Breast epithelium (tissue), 4 donors: Measurements from ENCODE around the gene CADM1. TPM values are rescaled to one million over a fixed set of nuclear protein-coding genes. Genes with fewer than 3 reads are reported as not detected.

Experiments used
- DNase-seq, 2 donors: peaks; one replicate each; pipeline ENCODE4 v3.0.0-alpha.2; 2019; ENCODE audit warnings: low spot score in 2 of 2
- H3K27ac ChIP-seq, 2 donors: fragments of 200-600 bp; sonication (generic) in 1 of 2; one replicate each; pipeline ENCODE4 v1.5.1; 2016 to 2019; ENCODE audit warnings: mild to moderate bottlenecking in 1 of 2
- H3K27me3 ChIP-seq, 2 donors: fragments of 200-600 bp; sonication (generic) in 1 of 2; one replicate each; pipeline versions ENCODE4 v1.5.1 to v1.6.0; 2017 to 2019; ENCODE audit warnings: control low read depth in 1 of 2, mild to moderate bottlenecking in 1 of 2
- H3K36me3 ChIP-seq: fragments of 200-600 bp; one replicate; pipeline ENCODE4 v1.5.1; 2019
- H3K4me1 ChIP-seq, 2 donors: fragments of 200-600 bp; sonication (generic); one replicate each; pipeline ENCODE4 v1.5.1; 2016 to 2019; ENCODE audit warnings: control low read depth in 1 of 2
- H3K4me3 ChIP-seq, 3 donors: fragments of 200-600 bp; sonication (generic); 1 replicate in 2 of 3; 2 replicates in 1 of 3; pipeline ENCODE4 v1.5.1; 2016 to 2019; ENCODE audit warnings: mild to moderate bottlenecking in 3 of 3, moderate library complexity in 2 of 3
- H3K9me3 ChIP-seq, 2 donors: fragments of 200-600 bp; sonication (generic) in 1 of 2; one replicate each; pipeline ENCODE4 v1.5.1; 2016 to 2019; ENCODE audit warnings: control low read depth in 1 of 2
- POLR2A ChIP-seq: fragments of 450-650 bp; IDR thresholded peaks from one replicate; pipeline ENCODE4 v1.6.1; 2016; ENCODE audit warnings: antibody characterized with exemption, mild to moderate bottlenecking, moderate library complexity
- POLR2AphosphoS5 ChIP-seq, 3 donors: sonication (generic); formaldehyde crosslinking; IDR thresholded peaks; one replicate each; pipeline ENCODE4 v1.6.1; 2017; ENCODE audit warnings: antibody characterized with exemption in 3 of 3
- intact Hi-C: fragments of 100-400 bp; cut with DNase I; formaldehyde crosslinking; loops from one replicate; pipeline ENCODE4 v1.15.1; 2023; ENCODE audit warnings: low total_unique reads
- total RNA-seq, 3 donors: library from RNA; depleted of rRNA; stranded (reverse); fragments of >200 nt; gene quantifications; one replicate each; pipeline ENCODE4 v1.1.0, GENCODE V29; 2016
- TF ChIP-seq, protein P1 (sequence below), 3 donors: fragments of 450-650 bp; IDR thresholded peaks; one replicate each; pipeline ENCODE4 v1.5.1; 2016 to 2017; ENCODE audit warnings: antibody characterized with exemption in 3 of 3, mild to moderate bottlenecking in 3 of 3, moderate library complexity in 3 of 3

CADM1 gene
- total RNA-seq, 3 donors from 2014 or later: 5.3 to 48.4 (median 33.1) TPM

DNA sequence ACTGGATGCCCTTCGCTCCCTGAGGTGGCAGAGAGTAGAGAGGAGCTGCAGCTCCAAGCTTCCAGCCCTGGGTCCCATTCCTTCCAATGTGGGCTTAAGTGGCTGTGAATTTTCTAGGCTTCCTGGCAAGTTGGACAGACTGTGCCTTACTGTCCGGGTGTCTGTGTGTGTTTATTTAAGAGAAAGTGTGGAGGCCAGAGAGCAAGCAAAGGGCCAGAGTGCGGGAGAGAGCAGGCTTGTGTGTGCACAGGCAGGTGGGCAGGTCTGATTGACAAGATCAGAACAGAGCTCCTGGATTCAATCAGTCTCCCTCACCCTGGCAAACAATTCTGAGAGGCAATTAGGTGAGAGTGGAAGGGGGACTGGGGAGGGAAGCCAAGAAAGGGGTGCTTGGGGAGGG lies 347.0 kb downstream of the CADM1 start:
- TF ChIP-seq, protein P1, sequence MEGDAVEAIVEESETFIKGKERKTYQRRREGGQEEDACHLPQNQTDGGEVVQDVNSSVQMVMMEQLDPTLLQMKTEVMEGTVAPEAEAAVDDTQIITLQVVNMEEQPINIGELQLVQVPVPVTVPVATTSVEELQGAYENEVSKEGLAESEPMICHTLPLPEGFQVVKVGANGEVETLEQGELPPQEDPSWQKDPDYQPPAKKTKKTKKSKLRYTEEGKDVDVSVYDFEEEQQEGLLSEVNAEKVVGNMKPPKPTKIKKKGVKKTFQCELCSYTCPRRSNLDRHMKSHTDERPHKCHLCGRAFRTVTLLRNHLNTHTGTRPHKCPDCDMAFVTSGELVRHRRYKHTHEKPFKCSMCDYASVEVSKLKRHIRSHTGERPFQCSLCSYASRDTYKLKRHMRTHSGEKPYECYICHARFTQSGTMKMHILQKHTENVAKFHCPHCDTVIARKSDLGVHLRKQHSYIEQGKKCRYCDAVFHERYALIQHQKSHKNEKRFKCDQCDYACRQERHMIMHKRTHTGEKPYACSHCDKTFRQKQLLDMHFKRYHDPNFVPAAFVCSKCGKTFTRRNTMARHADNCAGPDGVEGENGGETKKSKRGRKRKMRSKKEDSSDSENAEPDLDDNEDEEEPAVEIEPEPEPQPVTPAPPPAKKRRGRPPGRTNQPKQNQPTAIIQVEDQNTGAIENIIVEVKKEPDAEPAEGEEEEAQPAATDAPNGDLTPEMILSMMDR (IDR thresholded peaks at IDR 0.05): no peak
- TF ChIP-seq POLR2AphosphoS5 (IDR thresholded peaks at IDR 0.05): no peak
- TF ChIP-seq POLR2A: no peak
- H3K9me3 ChIP-seq: no peaks in the 10 kb centered on the region

DNA sequence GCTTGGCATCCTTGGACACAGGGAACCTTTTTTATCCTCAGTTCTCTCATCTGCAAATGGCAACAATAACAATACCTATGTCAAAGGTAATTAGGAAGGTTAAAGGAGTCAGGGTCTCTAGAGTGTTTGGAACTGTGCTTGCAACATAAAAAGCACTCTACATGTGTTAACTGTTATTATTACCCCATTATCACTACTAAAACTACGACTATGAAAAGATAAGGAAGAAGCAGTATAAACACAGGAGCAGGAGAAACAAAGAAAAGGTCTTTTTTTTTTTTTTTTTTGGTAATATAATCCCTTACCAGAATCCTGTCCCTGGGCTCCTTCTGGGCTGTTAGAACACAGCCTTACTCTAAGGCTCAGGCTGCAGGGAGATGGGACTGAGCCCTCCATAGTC lies 348.2 kb downstream of the CADM1 start:
- intact Hi-C loops: no loop called here
- H3K27ac ChIP-seq: no peak overlapping the region
- peaks cover 0 to 10% of the 10 kb centered on the region in 2 donors for H3K27me3 ChIP-seq
- DNase-seq: no peak
- no peaks in the 10 kb centered on the region for H3K36me3 ChIP-seq
- no peaks in the 10 kb centered on the region for H3K4me1 ChIP-seq
- no peak overlapping the region for H3K4me3 ChIP-seq
- TF ChIP-seq POLR2A (no peak), POLR2AphosphoS5 (IDR thresholded peaks at IDR 0.05) (no peak)
- TF ChIP-seq, protein P1 (IDR thresholded peaks at IDR 0.05): no peak
- no peaks in the 10 kb centered on the region for H3K9me3 ChIP-seq

More for the DNA sequence above, 347.0 kb downstream of the CADM1 start:
- Histone ChIP-seq H3K27me3 (peaks cover 0 to 13% of the 10 kb centered on the region in 2 donors), H3K4me3 (no peak overlapping the region), H3K36me3 (no peaks in the 10 kb centered on the region), H3K27ac (no peak overlapping the region), H3K4me1 (no peaks in the 10 kb centered on the region)
- intact Hi-C loops: no loop called here
- DNase-seq: no peak

DNA sequence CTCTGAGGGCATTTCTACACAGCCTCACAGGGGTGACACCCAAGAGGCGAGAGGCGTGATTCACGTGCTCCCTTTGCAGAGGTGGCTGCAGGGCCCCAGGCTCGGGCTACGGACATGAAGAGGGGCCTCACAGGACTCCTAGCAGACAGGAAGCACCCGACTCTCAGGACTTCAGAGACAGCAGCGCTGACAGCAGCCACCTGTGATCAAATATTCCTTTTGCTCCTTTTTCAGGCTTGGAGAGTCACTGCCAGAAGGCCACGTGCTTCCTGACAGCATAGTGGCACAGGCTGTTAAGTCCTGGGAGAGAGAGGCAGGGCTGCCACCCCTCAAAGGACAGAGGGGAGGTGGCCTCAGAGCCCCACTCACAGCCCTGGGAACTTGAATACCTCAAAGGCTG lies 348.9 kb downstream of the CADM1 start:
- intact Hi-C loops: no loop called here
- DNase-seq: no peak
- Histone ChIP-seq H3K4me3 (no peak overlapping the region), H3K27ac (no peak overlapping the region), H3K27me3 (peaks cover 0 to 5% of the 10 kb centered on the region in 2 donors), H3K36me3 (no peaks in the 10 kb centered on the region), H3K9me3 (no peaks in the 10 kb centered on the region), H3K4me1 (no peaks in the 10 kb centered on the region)
- TF ChIP-seq, protein P1 (IDR thresholded peaks at IDR 0.05): no peak
- TF ChIP-seq POLR2A (no peak), POLR2AphosphoS5 (IDR thresholded peaks at IDR 0.05) (no peak)

DNA sequence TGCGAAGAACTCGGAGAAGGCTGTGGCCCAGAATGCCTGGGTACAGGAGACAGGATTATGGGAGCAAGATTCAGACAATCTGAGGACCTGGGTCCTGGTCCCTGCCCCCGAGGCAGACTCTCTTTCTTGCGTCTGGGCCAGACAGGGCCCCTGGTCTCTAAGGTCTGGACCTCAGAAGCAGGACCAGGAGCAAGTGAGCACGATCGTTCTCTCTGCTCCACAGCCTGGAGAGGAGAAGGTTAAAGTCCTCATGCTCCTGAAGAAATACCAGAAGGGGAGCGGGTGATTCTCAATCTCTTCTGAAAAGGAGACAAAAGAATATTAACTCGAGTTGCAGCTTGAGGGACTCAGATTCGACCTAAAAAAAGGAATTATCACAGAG lies 349.9 kb downstream of the CADM1 start:
- Histone ChIP-seq H3K27ac (no peak overlapping the region), H3K36me3 (no peaks in the 10 kb centered on the region), H3K4me3 (no peak overlapping the region), H3K9me3 (no peaks in the 10 kb centered on the region), H3K4me1 (no peaks in the 10 kb centered on the region), H3K27me3 (peaks cover 0 to 2% of the 10 kb centered on the region in 2 donors)
- TF ChIP-seq POLR2A: no peak
- TF ChIP-seq, protein P1 (IDR thresholded peaks at IDR 0.05): no peak
- TF ChIP-seq POLR2AphosphoS5 (IDR thresholded peaks at IDR 0.05): no peak
- no peak for DNase-seq
- intact Hi-C loops: no loop called here

DNA sequence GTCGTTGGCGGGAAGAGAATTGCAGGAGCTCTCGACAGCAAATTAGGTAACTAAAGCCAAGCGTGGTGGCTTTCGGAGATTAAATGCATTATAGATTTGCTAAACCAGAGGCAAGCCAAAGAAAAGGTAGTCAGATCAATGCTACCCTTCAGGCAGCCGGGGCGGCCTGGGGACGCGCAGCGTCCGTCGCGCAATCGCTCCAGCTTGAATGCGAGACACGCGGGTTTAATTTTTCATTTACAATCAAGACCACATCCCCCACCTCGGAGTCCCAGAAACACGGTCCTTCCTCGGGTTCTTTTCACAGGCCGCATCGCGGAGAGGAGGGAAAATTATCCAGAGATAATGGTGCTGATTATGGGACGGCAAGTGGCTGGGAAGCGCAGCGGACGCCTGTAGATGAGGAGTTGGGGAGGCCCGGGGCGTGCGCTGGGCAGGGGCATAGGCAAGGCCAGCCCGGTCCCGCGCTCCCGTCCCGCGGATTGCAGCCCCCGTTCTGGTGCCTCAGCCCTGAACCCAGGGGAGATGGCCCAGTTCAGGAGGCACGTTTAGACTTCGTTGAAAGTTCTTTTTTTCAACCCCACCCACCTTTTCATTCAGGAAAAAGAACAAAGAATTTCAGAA lies 350.4 kb downstream of the CADM1 start:
- intact Hi-C loops: no loop called here

More for the DNA sequence above, 350.4 kb downstream of the CADM1 start:
- no peak for DNase-seq
- H3K36me3 ChIP-seq: no peaks in the 10 kb centered on the region
- TF ChIP-seq POLR2A: no peak
- TF ChIP-seq POLR2AphosphoS5 (IDR thresholded peaks at IDR 0.05): no peak
- TF ChIP-seq, protein P1 (IDR thresholded peaks at IDR 0.05): no peak
- H3K4me1 ChIP-seq: no peaks in the 10 kb centered on the region
- no peaks in the 10 kb centered on the region for H3K9me3 ChIP-seq
- no peak overlapping the region for H3K27ac ChIP-seq
- no peaks in the 10 kb centered on the region for H3K27me3 ChIP-seq
- H3K4me3 ChIP-seq: no peak overlapping the region
